ENCODE measurements around the gene GPR34.
"Not testable (repeated sequence)": the region's sequence is repeated elsewhere in the genome, so short reads cannot be mapped to it uniquely, and the experiment has no call there.

Gene GPR34

GRCh38 chrX:41688835-41689234 is at the start of gene GPR34:
Gene GPR34 (plus strand): TSS chrX:41688973. CDS start chrX:41695634, 6,661 bp downstream.
- in situ Hi-C loops (cut with MboI; ENCODE audit: low sequenced_read_pairs): no loop called here

- in situ Hi-C loops (cut with MboI; ENCODE audit: low sequenced_read_pairs): not testable (repeated sequence)
Observed at GRCh38 chrX:41646201-41646600, 42.6 kb upstream of the GPR34 start.

GRCh38 chrX:41653125-41653524 is 35.6 kb upstream of the GPR34 start:
- in situ Hi-C loops (cut with MboI; ENCODE audit: low sequenced_read_pairs): no loop called here

- in situ Hi-C loops (cut with MboI; ENCODE audit: low sequenced_read_pairs): no loop called here
Observed at GRCh38 chrX:41655101-41655500, 33.7 kb upstream of the GPR34 start.

GRCh38 chrX:41655631-41656030 is 33.1 kb upstream of the GPR34 start:
- in situ Hi-C loops (cut with MboI; ENCODE audit: low sequenced_read_pairs): no loop called here

GRCh38 chrX:41661366-41662095 is 27.2 kb upstream of the GPR34 start:
- in situ Hi-C loops (cut with MboI; ENCODE audit: low sequenced_read_pairs): no loop called here

- in situ Hi-C loops (cut with MboI; ENCODE audit: low sequenced_read_pairs): no loop called here
Observed at GRCh38 chrX:41664375-41664901, 24.3 kb upstream of the GPR34 start.

GRCh38 chrX:41664908-41665307 is 23.9 kb upstream of the GPR34 start:
- in situ Hi-C loops (cut with MboI; ENCODE audit: low sequenced_read_pairs): no loop called here

- in situ Hi-C loops (cut with MboI; ENCODE audit: low sequenced_read_pairs): no loop called here
Observed at GRCh38 chrX:41665686-41666085, 23.1 kb upstream of the GPR34 start.

GRCh38 chrX:41666251-41666650 is 22.5 kb upstream of the GPR34 start:
- in situ Hi-C loops (cut with MboI; ENCODE audit: low sequenced_read_pairs): no loop called here

- in situ Hi-C loops (cut with MboI; ENCODE audit: low sequenced_read_pairs): no loop called here
Observed at GRCh38 chrX:41667631-41668030, 21.1 kb upstream of the GPR34 start.

GRCh38 chrX:41670112-41670511 is 18.7 kb upstream of the GPR34 start:
- in situ Hi-C loops (cut with MboI; ENCODE audit: low sequenced_read_pairs): no loop called here

- in situ Hi-C loops (cut with MboI; ENCODE audit: low sequenced_read_pairs): no loop called here
Observed at GRCh38 chrX:41671082-41671481, 17.7 kb upstream of the GPR34 start.

GRCh38 chrX:41672643-41673042 is 16.1 kb upstream of the GPR34 start:
- in situ Hi-C loops (cut with MboI; ENCODE audit: low sequenced_read_pairs): no loop called here

- in situ Hi-C loops (cut with MboI; ENCODE audit: low sequenced_read_pairs): not testable (repeated sequence)
Observed at GRCh38 chrX:41676361-41676760, 12.4 kb upstream of the GPR34 start.

- in situ Hi-C loops (cut with MboI; ENCODE audit: low sequenced_read_pairs): no loop called here
Observed at GRCh38 chrX:41677183-41678060, 11.4 kb upstream of the GPR34 start.

- in situ Hi-C loops (cut with MboI; ENCODE audit: low sequenced_read_pairs): no loop called here
Observed at GRCh38 chrX:41684138-41684537, 4.6 kb upstream of the GPR34 start.

GRCh38 chrX:41684940-41685339 is 3.8 kb upstream of the GPR34 start:
- in situ Hi-C loops (cut with MboI; ENCODE audit: low sequenced_read_pairs): no loop called here

- in situ Hi-C loops (cut with MboI; ENCODE audit: low sequenced_read_pairs): no loop called here
Observed at GRCh38 chrX:41686788-41687187, 2.0 kb upstream of the GPR34 start.

- in situ Hi-C loops (cut with MboI; ENCODE audit: low sequenced_read_pairs): no loop called here
Observed at GRCh38 chrX:41688156-41688555, 617 bp upstream of the GPR34 start.

GRCh38 chrX:41689711-41690110 is 938 bp downstream of the GPR34 start:
- in situ Hi-C loops (cut with MboI; ENCODE audit: low sequenced_read_pairs): no loop called here

Measured in HL-60/S4 treated with retinoic acid at 250 ng/mL for 4 days and 3 days (cell line).